HepG2 (cell line): ENCODE data around the gene ANKIB1. TPM values are rescaled to one million over a fixed set of nuclear protein-coding genes. Genes with fewer than 3 reads are reported as not detected.

Experiments
- ATAC-seq: fragments of 200-7000 bp; cut with Tn5 transposase; 3 replicates; pipeline ENCODE4 v1.9.1; 2020; ENCODE audit warnings: mild to moderate bottlenecking, moderate library complexity
- BruUV-seq: library from RNA; stranded (reverse); fragments of 400-500 nt; replicated peaks from 2 replicates; lab custom pipeline; 2021; lab: Mats Ljungman, UMichigan
- CTCF ChIA-PET: fragments of 300-600 bp; formaldehyde crosslinking; extraction: SDS; loops from one replicate; lab custom pipeline; 2021; ENCODE audit warnings: low total read pairs, inconsistent platforms, low intra/inter-chr PET ratio; lab: Yijun Ruan, JAX
- POLR2A ChIA-PET: fragments of 350-600 bp; sonication (Branson Sonifier 250); formaldehyde crosslinking; loops from one replicate; lab custom pipeline; 2020; ENCODE audit warnings: antibody characterized with exemption, inconsistent platforms; lab: Yijun Ruan, JAX
- DNase-seq: peaks from one replicate; pipeline ENCODE4 v3.0.0-alpha.2; 2015; ENCODE audit warnings: low spot score
- FAIRE-seq: peaks from 3 replicates; lab custom pipeline; 2011; peaks lifted over from hg19 to GRCh38; lab: Jason Lieb, UNC
- H2AFZ ChIP-seq: one replicate; pipeline ENCODE4 v1.6.1; 2011; ENCODE audit warnings: low read length, inconsistent platforms
- H3K27ac ChIP-seq: fragments of 300-600 bp; 3 replicates; pipeline ENCODE4 v1.8.0; 2011; ENCODE audit warnings: mixed run types, mild to moderate bottlenecking, mixed read lengths, low read length, inconsistent platforms; ENCODE audit not compliant: insufficient read depth; ENCODE audit errors: extremely low read length
- H3K27me3 ChIP-seq, 2 experiments: fragments of 200-600 bp in 1 of 2; 2 replicates in 1 of 2; 3 replicates in 1 of 2; pipeline versions ENCODE4 v1.6.0 to v1.8.0; 2011; ENCODE audit warnings: low read length in 2 of 2, mild to moderate bottlenecking in 2 of 2, moderate library complexity in 2 of 2, inconsistent platforms in 1 of 2; ENCODE audit not compliant: insufficient read depth in 2 of 2, control insufficient read depth in 1 of 2
- H3K36me3 ChIP-seq, 2 experiments: fragments of 200-600 bp in 1 of 2; replicated peaks in 1 of 2; 2 replicates in 1 of 2; 3 replicates in 1 of 2; pipeline versions ENCODE4 v1.5.1 to v1.8.0; 2011; ENCODE audit warnings: low read length in 2 of 2, inconsistent platforms in 1 of 2; ENCODE audit not compliant: insufficient read depth in 2 of 2, control insufficient read depth in 1 of 2
- H3K4me1 ChIP-seq: 2 replicates; pipeline ENCODE4 v1.5.1; 2012; ENCODE audit warnings: low read length, inconsistent platforms; ENCODE audit not compliant: insufficient read depth
- H3K4me2 ChIP-seq: 2 replicates; pipeline ENCODE4 v1.6.0; 2011; ENCODE audit warnings: low read depth, low read length, inconsistent platforms
- H3K4me3 ChIP-seq, 3 experiments: fragments of 200-600 bp in 1 of 3; sonication (generic), shearing (Covaris generic) in 1 of 3; replicated peaks in 1 of 3; 2 replicates each; pipeline ENCODE4 v1.5.1; 2011 to 2016; ENCODE audit warnings: low read length in 3 of 3, inconsistent platforms in 2 of 3, low read depth in 2 of 3, mild to moderate bottlenecking in 2 of 3, control low read depth in 1 of 3, mixed read lengths in 1 of 3; ENCODE audit not compliant: insufficient read depth in 1 of 3
- H3K79me2 ChIP-seq: one replicate; pipeline ENCODE4 v1.6.1; 2011; ENCODE audit warnings: low read length, inconsistent platforms; ENCODE audit not compliant: insufficient read depth
- H3K9ac ChIP-seq: 2 replicates; pipeline ENCODE4 v1.6.0; 2011; ENCODE audit warnings: mild to moderate bottlenecking, low read depth, low read length, inconsistent platforms; ENCODE audit not compliant: insufficient read depth
- H3K9me3 ChIP-seq: 2 replicates; pipeline ENCODE4 v1.5.1; 2012; ENCODE audit warnings: mild to moderate bottlenecking, low read length
- H4K20me1 ChIP-seq: 2 replicates; pipeline ENCODE4 v1.6.0; 2011; ENCODE audit warnings: inconsistent platforms, mild to moderate bottlenecking, low read length, moderate library complexity; ENCODE audit not compliant: insufficient read depth
- EEA1 ChIP-seq: sonication (generic); formaldehyde crosslinking; IDR thresholded peaks from 2 replicates; pipeline ENCODE4 v1.5.1; 2020; ENCODE audit warnings: mild to moderate bottlenecking, missing genetic modification reagents, borderline replicate concordance
- FOXP1 ChIP-seq, 2 experiments: fragments of 450-650 bp in 1 of 2; IDR thresholded peaks; 2 replicates each; pipeline ENCODE4 v1.6.1; 2017 to 2018; ENCODE audit warnings: antibody characterized with exemption in 1 of 2
- HDAC2 ChIP-seq: sonication (generic); formaldehyde crosslinking; IDR thresholded peaks from 2 replicates; pipeline ENCODE4 v1.4.0; 2020; ENCODE audit warnings: missing genetic modification reagents
- MTF1 ChIP-seq: sonication (generic); formaldehyde crosslinking; IDR thresholded peaks from 2 replicates; pipeline ENCODE4 v1.5.0; 2020; ENCODE audit warnings: missing genetic modification reagents
- RNF219 ChIP-seq: sonication (generic); formaldehyde crosslinking; IDR thresholded peaks from 2 replicates; pipeline ENCODE4 v1.5.0; 2020; ENCODE audit warnings: mild to moderate bottlenecking, missing genetic modification reagents
- TOE1 ChIP-seq: sonication (generic); formaldehyde crosslinking; IDR thresholded peaks from 2 replicates; pipeline ENCODE4 v1.4.0; 2020; ENCODE audit warnings: mild to moderate bottlenecking, missing genetic modification reagents
- ZNF549 ChIP-seq: sonication (generic); formaldehyde crosslinking; IDR thresholded peaks from 2 replicates; pipeline ENCODE4 v1.5.0; 2020; ENCODE audit warnings: missing genetic modification reagents
- ZNF563 ChIP-seq: sonication (generic); formaldehyde crosslinking; IDR thresholded peaks from 2 replicates; pipeline ENCODE4 v1.8.0; 2022; ENCODE audit warnings: mild to moderate bottlenecking, moderate library complexity, missing genetic modification reagents
- ZNF567 ChIP-seq: sonication (generic); formaldehyde crosslinking; IDR thresholded peaks from 2 replicates; pipeline ENCODE4 v1.8.1; 2023; ENCODE audit warnings: mild to moderate bottlenecking, missing genetic modification reagents, borderline replicate concordance
- ZNF724P ChIP-seq: sonication (generic); formaldehyde crosslinking; IDR thresholded peaks from 2 replicates; pipeline ENCODE4 v1.8.0; 2022; ENCODE audit warnings: missing genetic modification reagents, borderline replicate concordance
- ZNF790 ChIP-seq: sonication (generic); formaldehyde crosslinking; IDR thresholded peaks from 2 replicates; pipeline ENCODE4 v1.8.0; 2022; ENCODE audit warnings: missing genetic modification reagents, mild to moderate bottlenecking, borderline replicate concordance
- WGBS: methylation state at CpG from one replicate; pipeline ENCODE4 v1.1.6; 2017; ENCODE audit warnings: low lambda C conversion rate; 5-methylcytosine and 5-hydroxymethylcytosine counted together
- in situ Hi-C: cut with HindIII; loops from 2 replicates; pipeline ENCODE4 v1.10.0; 2017; ENCODE audit warnings: low pct_unique_long_range_greater_than_20kb; ENCODE audit not compliant: extremely low pct_ligation_motif_present
- intact Hi-C: fragments of 100-400 bp; cut with micrococcal nuclease; formaldehyde crosslinking; loops from one replicate; pipeline ENCODE4 v1.10.0; 2022; ENCODE audit not compliant: unreplicated experiment
- polyA plus RNA-seq, 8 experiments: library from polyadenylated mRNA; depleted of rRNA in 3 of 8; stranded (reverse) in 7 of 8; unstranded in 1 of 8; fragments of >200 nt; fragmentation: Illumina TruSeq in 4 of 8; extraction: Trizol in 4 of 8; gene quantifications; 2 replicates each; pipeline versions ENCODE4 v1.2.1 to v1.2.3, GENCODE V29; 2011 to 2016; ENCODE audit warnings: low read depth in 4 of 8, missing spikeins in 1 of 8, mixed read lengths in 1 of 8; ENCODE audit not compliant: insufficient read depth in 1 of 8
- total RNA-seq, 5 experiments: library from RNA; depleted of rRNA; stranded (reverse); fragments of >200 nt; fragmentation: Illumina TruSeq; extraction: Trizol; gene quantifications; 2 replicates each; pipeline ENCODE4 v1.2.3, GENCODE V29; 2016; ENCODE audit warnings: low read depth in 1 of 5
- TF ChIP-seq, protein P1 (sequence below): sonication (generic); formaldehyde crosslinking; IDR thresholded peaks from 2 replicates; pipeline ENCODE4 v1.4.0; 2020; ENCODE audit warnings: missing genetic modification reagents, borderline replicate concordance
- TF ChIP-seq, protein P2 (sequence below), 2 experiments: sonication (generic) in 1 of 2; formaldehyde crosslinking in 1 of 2; IDR thresholded peaks; 2 replicates each; pipeline versions ENCODE4 v1.4.0 to v1.6.1; 2016 to 2020; ENCODE audit warnings: borderline replicate concordance in 1 of 2, low read depth in 1 of 2, mild to moderate bottlenecking in 1 of 2, missing genetic modification reagents in 1 of 2

Gene ANKIB1
- total and polyA plus RNA-seq, 2 of the 13 experiments (the other 11 are each of a cell fraction or from before 2014, with no cell fraction given), result 28.7 to 29.6 TPM

DNA sequence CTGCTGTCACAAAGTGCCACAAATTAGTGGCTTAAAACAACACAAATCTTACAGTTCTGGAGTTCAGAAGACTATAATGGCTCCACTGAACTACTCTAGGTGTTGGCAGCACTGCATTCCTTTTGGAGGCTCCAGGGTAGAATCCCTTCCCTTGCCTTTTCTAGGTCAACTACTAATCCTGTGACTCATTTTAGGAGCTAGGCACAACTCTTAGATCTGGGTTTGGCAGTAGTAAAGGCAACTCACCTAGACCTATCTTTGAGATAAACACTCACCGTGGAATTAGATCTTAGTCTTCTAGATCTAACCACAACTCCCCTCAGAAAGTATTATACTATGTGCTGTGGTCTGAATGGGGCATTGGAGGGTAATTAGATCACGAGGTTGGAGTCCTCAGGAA is 60.4 kb downstream of the ANKIB1 start (continued):
- TF ChIP-seq ZNF567 (CRISPR knock-in tag), result no peak
- TF ChIP-seq, all 625 proteins: peak for 0

DNA sequence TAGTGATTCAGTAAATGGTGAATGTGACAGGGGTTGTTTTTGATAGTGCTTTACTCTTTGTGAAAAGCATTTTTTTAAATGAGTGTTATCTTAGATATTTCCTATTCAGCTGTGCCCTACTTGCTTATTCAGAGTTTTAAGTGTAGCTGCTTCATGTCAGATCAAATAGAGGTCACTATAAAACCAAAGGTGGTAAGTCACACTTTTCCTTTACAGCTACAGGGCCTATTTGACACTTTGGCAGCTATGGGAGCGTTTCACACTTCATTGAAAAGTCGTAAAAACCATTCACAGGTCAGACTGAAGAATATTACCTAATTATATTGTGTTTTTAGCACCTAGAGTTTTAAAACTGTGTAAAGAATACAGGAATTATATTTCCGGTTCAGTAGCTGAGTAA is 67.3 kb downstream of the ANKIB1 start:
- Histone ChIP-seq H3K4me3 (no peak overlapping the region), H3K9me3 (no peaks in the 10 kb centered on the region), H3K36me3 (peaks cover 0 to 3% of the 10 kb centered on the region in 2 experiments; a peak in 2 of 5 replicates), H3K4me2 (no peak overlapping the region), H3K9ac (no peak overlapping the region), H4K20me1 (no peaks in the 10 kb centered on the region), H2AFZ (no peak overlapping the region), H3K79me2 (no peaks in the 10 kb centered on the region), H3K27ac (no peak overlapping the region), H3K27me3 (no peaks in the 10 kb centered on the region), H3K4me1 (no peaks in the 10 kb centered on the region)
- POLR2A ChIA-PET, result no interaction called here
- CTCF ChIA-PET, result no interaction called here
- intact Hi-C loops (no loop called here), in situ Hi-C loops (no loop called here)
- BruUV-seq, result no TSS peak
- no peak for FAIRE-seq
- no peak for DNase-seq
- 95% methylated on average over 3 of the region's 3 CpGs for WGBS
- no peak for ATAC-seq
- TF ChIP-seq ZNF790 (CRISPR knock-in tag), result no peak
- TF ChIP-seq TOE1 (CRISPR knock-in tag), result no peak
- no peak for TF ChIP-seq ZNF549 (CRISPR knock-in tag)
- no peak for TF ChIP-seq EEA1 (CRISPR knock-in tag)
- TF ChIP-seq HDAC2 (CRISPR knock-in tag), result no peak
- no peak for TF ChIP-seq RNF219 (CRISPR knock-in tag)
- no peak for TF ChIP-seq FOXP1 (IDR thresholded peaks at IDR 0.05)
- no peak for TF ChIP-seq FOXP1 (CRISPR knock-in tag; IDR thresholded peaks at IDR 0.05)
- no peak for TF ChIP-seq MTF1
- TF ChIP-seq ZNF563 (CRISPR knock-in tag), result no peak
- TF ChIP-seq, protein P1, sequence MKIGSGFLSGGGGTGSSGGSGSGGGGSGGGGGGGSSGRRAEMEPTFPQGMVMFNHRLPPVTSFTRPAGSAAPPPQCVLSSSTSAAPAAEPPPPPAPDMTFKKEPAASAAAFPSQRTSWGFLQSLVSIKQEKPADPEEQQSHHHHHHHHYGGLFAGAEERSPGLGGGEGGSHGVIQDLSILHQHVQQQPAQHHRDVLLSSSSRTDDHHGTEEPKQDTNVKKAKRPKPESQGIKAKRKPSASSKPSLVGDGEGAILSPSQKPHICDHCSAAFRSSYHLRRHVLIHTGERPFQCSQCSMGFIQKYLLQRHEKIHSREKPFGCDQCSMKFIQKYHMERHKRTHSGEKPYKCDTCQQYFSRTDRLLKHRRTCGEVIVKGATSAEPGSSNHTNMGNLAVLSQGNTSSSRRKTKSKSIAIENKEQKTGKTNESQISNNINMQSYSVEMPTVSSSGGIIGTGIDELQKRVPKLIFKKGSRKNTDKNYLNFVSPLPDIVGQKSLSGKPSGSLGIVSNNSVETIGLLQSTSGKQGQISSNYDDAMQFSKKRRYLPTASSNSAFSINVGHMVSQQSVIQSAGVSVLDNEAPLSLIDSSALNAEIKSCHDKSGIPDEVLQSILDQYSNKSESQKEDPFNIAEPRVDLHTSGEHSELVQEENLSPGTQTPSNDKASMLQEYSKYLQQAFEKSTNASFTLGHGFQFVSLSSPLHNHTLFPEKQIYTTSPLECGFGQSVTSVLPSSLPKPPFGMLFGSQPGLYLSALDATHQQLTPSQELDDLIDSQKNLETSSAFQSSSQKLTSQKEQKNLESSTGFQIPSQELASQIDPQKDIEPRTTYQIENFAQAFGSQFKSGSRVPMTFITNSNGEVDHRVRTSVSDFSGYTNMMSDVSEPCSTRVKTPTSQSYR, result no peak
- TF ChIP-seq ZNF724P, result no peak
- TF ChIP-seq, protein P2, sequence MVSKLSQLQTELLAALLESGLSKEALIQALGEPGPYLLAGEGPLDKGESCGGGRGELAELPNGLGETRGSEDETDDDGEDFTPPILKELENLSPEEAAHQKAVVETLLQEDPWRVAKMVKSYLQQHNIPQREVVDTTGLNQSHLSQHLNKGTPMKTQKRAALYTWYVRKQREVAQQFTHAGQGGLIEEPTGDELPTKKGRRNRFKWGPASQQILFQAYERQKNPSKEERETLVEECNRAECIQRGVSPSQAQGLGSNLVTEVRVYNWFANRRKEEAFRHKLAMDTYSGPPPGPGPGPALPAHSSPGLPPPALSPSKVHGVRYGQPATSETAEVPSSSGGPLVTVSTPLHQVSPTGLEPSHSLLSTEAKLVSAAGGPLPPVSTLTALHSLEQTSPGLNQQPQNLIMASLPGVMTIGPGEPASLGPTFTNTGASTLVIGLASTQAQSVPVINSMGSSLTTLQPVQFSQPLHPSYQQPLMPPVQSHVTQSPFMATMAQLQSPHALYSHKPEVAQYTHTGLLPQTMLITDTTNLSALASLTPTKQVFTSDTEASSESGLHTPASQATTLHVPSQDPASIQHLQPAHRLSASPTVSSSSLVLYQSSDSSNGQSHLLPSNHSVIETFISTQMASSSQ (IDR thresholded peaks at IDR 0.05; ENCODE audit: low read depth), result no peak
- TF ChIP-seq, protein P2 (CRISPR knock-in tag; IDR thresholded peaks at IDR 0.05; ENCODE audit: borderline replicate concordance), result no peak
